B cell (primary cell): ENCODE results near the gene SCGN.

ENCODE experiments used
- CTCF ChIP-seq: fragments of 200-600 bp; IDR thresholded peaks from one replicate; pipeline ENCODE4 v1.8.0; 2022; ENCODE audit warnings: antibody characterized with exemption, mild to moderate bottlenecking
- EZH2 ChIP-seq: IDR thresholded peaks from 2 replicates; pipeline ENCODE4 v1.6.1; 2012; ENCODE audit warnings: borderline replicate concordance, low read depth, mild to moderate bottlenecking, moderate library complexity, low read length; ENCODE audit not compliant: insufficient read depth, poor library complexity, severe bottlenecking

GRCh38 chr6:25695671-25696070 is 43.7 kb downstream of the SCGN start:
- no peak for TF ChIP-seq CTCF
- TF ChIP-seq EZH2 = no peak
